Esophagus muscularis mucosa (tissue), 3 donors: ENCODE data around the gene HSPA4.

ENCODE experiments used
- CTCF ChIP-seq, 3 experiments: fragments of 200-600 bp in 2 of 3; fragments of 450-650 bp in 1 of 3; sonication (generic) in 2 of 3; IDR thresholded peaks; one replicate each; pipeline ENCODE4 v1.5.1; 2017 to 2019; ENCODE audit warnings: antibody characterized with exemption in 3 of 3, mild to moderate bottlenecking in 2 of 3, moderate library complexity in 1 of 3
- POLR2AphosphoS5 ChIP-seq, 2 donors: sonication (generic); formaldehyde crosslinking; IDR thresholded peaks; one replicate each; pipeline ENCODE4 v1.6.1; 2017; ENCODE audit warnings: antibody characterized with exemption in 2 of 2

- TF ChIP-seq POLR2AphosphoS5 (IDR thresholded peaks at IDR 0.05) (no peak), CTCF (IDR thresholded peaks at IDR 0.05) (no peak)
Measured at GRCh38 chr5:133035224-133035623, 16.6 kb upstream of the HSPA4 start.
